ENCODE measurements around the gene TSPEAR. TPM values are rescaled to one million over a fixed set of nuclear protein-coding genes. Genes with fewer than 3 reads are reported as not detected.

TSPEAR gene
- total RNA-seq, 1 experiment from 2014 or later, result 2.1 TPM

DNA sequence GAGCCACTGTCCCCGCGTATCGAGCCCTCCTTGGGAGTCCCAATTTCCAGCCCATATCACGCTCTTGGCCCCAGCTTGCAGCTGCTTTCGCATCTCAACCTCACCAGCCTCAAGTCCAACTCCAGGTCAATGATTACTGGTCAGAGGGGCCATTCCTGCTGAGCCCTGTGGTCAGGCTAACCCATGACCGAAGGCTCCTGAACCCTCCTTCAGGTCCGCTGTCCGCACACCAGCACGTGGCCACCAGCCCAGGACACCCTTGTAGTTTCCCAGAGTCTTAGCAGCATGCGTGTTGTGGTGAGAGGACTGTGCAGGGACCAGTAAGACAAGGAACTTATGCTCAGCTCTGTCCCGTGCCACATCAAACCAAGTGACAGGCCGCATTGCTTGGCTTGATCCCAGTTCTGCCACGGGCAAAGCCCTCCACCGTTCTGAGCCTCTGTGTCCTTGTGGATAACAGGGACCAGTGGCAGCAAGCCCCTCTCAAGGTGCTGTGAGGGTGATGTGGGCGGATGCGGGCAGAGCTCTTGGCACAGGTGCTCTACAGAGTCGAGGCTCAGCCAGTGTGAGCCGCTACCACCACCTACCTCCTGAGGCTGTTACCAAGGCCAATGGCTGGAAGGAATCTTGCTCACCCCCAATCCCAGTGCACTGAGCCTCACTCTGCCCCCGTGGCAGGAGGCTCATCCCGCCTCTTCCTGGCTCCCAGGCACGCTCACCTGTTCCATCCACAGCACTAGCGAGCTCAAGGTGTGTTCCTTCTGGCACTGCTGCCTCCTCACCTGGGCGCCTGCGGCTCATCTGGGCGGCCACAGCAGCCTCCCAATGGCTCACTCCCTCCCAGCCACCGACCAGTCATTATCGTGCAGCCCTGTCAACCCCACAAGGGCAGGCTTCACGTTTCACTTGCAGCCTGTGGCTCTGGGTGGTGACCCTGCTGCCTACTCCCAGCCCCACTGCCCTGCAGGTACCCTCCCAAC is 191.7 kb downstream of the TSPEAR start (continued):
- no peak for TF ChIP-seq USF1 (CRISPR knock-in tag; IDR thresholded peaks at IDR 0.05)

DNA sequence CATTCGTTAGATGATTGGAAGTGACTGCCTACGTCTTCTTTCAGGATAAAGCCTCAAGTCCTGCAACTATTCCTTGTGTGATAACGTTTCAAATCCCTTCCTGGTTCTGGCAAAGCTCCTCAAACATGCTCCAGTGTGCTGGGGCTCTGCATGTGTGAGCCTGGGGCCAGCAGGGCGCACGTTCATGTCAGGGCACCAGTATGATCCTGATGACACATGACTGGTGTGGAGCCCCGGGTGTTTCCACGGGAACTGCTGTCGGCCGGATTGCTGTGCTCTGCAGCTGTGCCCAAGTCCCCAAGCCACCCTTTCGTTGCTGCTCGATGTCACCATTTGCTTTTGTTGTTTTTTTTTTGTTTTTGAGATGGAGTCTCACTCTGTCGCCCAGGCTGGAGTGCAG is 192.7 kb downstream of the TSPEAR start:
- POLR2A ChIA-PET, result no interaction called here
- no peak for DNase-seq (ENCODE audit: low spot score)
- H3K4me3 Mint-ChIP-seq, result no peak overlapping the region
- CTCF ChIA-PET, result interaction anchor here (1.2 kb wide), 1 partner anchor 274 kb away, joined by 3 read pairs; no protein-coding TSS in a partner anchor
- no peaks in the 10 kb centered on the region for H3K36me3 Mint-ChIP-seq
- H3K27ac Mint-ChIP-seq, result no peak overlapping the region
- TF ChIP-seq ZNF416 (CRISPR knock-in tag; IDR thresholded peaks at IDR 0.05), result no peak
- TF ChIP-seq GABPB1 (CRISPR knock-in tag; IDR thresholded peaks at IDR 0.05), result no peak
- no peak for TF ChIP-seq ZNF532 (CRISPR knock-in tag; IDR thresholded peaks at IDR 0.05; ENCODE audit: borderline replicate concordance)
- TF ChIP-seq, protein P1, sequence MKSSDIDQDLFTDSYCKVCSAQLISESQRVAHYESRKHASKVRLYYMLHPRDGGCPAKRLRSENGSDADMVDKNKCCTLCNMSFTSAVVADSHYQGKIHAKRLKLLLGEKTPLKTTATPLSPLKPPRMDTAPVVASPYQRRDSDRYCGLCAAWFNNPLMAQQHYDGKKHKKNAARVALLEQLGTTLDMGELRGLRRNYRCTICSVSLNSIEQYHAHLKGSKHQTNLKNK (CRISPR knock-in tag; IDR thresholded peaks at IDR 0.05), result no peak
- TF ChIP-seq KAT7 (CRISPR knock-in tag; IDR thresholded peaks at IDR 0.05; ENCODE audit: borderline replicate concordance), result no peak
- TF ChIP-seq, protein P2, sequence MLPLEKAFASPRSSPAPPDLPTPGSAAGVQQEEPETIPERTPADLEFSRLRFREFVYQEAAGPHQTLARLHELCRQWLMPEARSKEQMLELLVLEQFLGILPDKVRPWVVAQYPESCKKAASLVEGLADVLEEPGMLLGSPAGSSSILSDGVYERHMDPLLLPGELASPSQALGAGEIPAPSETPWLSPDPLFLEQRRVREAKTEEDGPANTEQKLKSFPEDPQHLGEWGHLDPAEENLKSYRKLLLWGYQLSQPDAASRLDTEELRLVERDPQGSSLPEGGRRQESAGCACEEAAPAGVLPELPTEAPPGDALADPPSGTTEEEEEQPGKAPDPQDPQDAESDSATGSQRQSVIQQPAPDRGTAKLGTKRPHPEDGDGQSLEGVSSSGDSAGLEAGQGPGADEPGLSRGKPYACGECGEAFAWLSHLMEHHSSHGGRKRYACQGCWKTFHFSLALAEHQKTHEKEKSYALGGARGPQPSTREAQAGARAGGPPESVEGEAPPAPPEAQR (CRISPR knock-in tag; IDR thresholded peaks at IDR 0.05), result no peak
- TF ChIP-seq TP53 (CRISPR knock-in tag; IDR thresholded peaks at IDR 0.05), result no peak
- no peak for TF ChIP-seq MYBL2 (CRISPR knock-in tag; IDR thresholded peaks at IDR 0.05)
- TF ChIP-seq RORB (CRISPR knock-in tag; IDR thresholded peaks at IDR 0.05), result no peak
- TF ChIP-seq, protein P3, sequence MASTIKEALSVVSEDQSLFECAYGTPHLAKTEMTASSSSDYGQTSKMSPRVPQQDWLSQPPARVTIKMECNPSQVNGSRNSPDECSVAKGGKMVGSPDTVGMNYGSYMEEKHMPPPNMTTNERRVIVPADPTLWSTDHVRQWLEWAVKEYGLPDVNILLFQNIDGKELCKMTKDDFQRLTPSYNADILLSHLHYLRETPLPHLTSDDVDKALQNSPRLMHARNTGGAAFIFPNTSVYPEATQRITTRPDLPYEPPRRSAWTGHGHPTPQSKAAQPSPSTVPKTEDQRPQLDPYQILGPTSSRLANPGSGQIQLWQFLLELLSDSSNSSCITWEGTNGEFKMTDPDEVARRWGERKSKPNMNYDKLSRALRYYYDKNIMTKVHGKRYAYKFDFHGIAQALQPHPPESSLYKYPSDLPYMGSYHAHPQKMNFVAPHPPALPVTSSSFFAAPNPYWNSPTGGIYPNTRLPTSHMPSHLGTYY (CRISPR knock-in tag; IDR thresholded peaks at IDR 0.05), result no peak
- TF ChIP-seq, protein P4, sequence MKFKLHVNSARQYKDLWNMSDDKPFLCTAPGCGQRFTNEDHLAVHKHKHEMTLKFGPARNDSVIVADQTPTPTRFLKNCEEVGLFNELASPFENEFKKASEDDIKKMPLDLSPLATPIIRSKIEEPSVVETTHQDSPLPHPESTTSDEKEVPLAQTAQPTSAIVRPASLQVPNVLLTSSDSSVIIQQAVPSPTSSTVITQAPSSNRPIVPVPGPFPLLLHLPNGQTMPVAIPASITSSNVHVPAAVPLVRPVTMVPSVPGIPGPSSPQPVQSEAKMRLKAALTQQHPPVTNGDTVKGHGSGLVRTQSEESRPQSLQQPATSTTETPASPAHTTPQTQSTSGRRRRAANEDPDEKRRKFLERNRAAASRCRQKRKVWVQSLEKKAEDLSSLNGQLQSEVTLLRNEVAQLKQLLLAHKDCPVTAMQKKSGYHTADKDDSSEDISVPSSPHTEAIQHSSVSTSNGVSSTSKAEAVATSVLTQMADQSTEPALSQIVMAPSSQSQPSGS (CRISPR knock-in tag; IDR thresholded peaks at IDR 0.05; ENCODE audit: borderline replicate concordance, low read depth), result no peak
- TF ChIP-seq ATF1 (CRISPR knock-in tag; IDR thresholded peaks at IDR 0.05), result no peak
- TF ChIP-seq ETV6 (CRISPR knock-in tag; IDR thresholded peaks at IDR 0.05), result no peak
- no peak for TF ChIP-seq GRHL2 (CRISPR knock-in tag; IDR thresholded peaks at IDR 0.05; ENCODE audit: insufficient replicate concordance, severe bottlenecking)
- no peak for TF ChIP-seq PRDM15 (CRISPR knock-in tag; IDR thresholded peaks at IDR 0.05)
- TF ChIP-seq ZNF232 (CRISPR knock-in tag; IDR thresholded peaks at IDR 0.05), result no peak
- TF ChIP-seq ZNF423 (CRISPR knock-in tag; IDR thresholded peaks at IDR 0.05), result no peak
- peaks cover 10% of the 10 kb centered on the region for H3K9me3 Mint-ChIP-seq
- no peaks in the 10 kb centered on the region; the same call in 1 of the 2 replicates for H3K27me3 Mint-ChIP-seq (ENCODE audit: low read depth)
- ATAC-seq, result no peak
- H3K4me1 Mint-ChIP-seq, result 0 out of 2 replicates have a peak, but pooled peaks cover 5% of the 10 kb centered on the region
